ENCODE measurements around the gene FAAP20. TPM values are rescaled to one million over a fixed set of nuclear protein-coding genes. Genes with fewer than 3 reads are reported as not detected.
A peak's percentile ranks its signal among the peaks of the same experiment; 100 is the strongest.

FAAP20 gene
- total and polyA plus RNA-seq, 12 donors, result 2.7 to 185 (median 62.0) TPM

- peak overlapping the region; percentile 21 to 96 (median 78) for H3K27ac ChIP-seq
- H3K27me3 ChIP-seq, result no peaks in the 10 kb centered on the region
- 0 to 23% (median 8%) methylated on average over 3 to 77 of the region's 77 CpGs for WGBS, 4 donors
- H3K9me3 ChIP-seq (replicated peaks in 1 of 3), result no peaks in the 10 kb centered on the region
- H3K4me3 ChIP-seq, result peak overlapping the region in 2 of 4 donors; percentile 24 to 82
- TF ChIP-seq CTCF (IDR thresholded peaks at IDR 0.05) (peak in 1 of 6 experiments; percentile 15), POLR2A (IDR thresholded peaks at IDR 0.05) (peak; percentile 54 to 84)
- peak; percentile 79 to 93 (median 87) for DNase-seq
- H3K36me3 ChIP-seq (replicated peaks in 1 of 2), result no peaks in the 10 kb centered on the region
- intact Hi-C loops (cut with DNase I), result no loop called here
- peaks cover 54 to 55% of the 10 kb centered on the region in 2 donors for H3K4me1 ChIP-seq (replicated peaks in 1 of 2)
Measured at GRCh38 chr1:2229037-2229864, 34.7 kb upstream of the FAAP20 start.

GRCh38 chr1:2228694-2229036, 34.1 kb upstream of the FAAP20 start:
- intact Hi-C loops (cut with DNase I), result no loop called here
- TF ChIP-seq POLR2A (IDR thresholded peaks at IDR 0.05), result no peak
- no peak for TF ChIP-seq CTCF (IDR thresholded peaks at IDR 0.05)

GRCh38 chr1:2228157-2228594, 33.6 kb upstream of the FAAP20 start, which contains the start of gene SKI:
Gene SKI, plus strand, starts transcription at chr1:2228319. Its CDS starts 448 bp downstream, at chr1:2228767.
- Histone ChIP-seq H3K27me3 (no peaks in the 10 kb centered on the region), H3K4me1 (replicated peaks in 1 of 2) (peaks cover 43 to 45% of the 10 kb centered on the region in 2 donors), H3K36me3 (replicated peaks in 1 of 2) (no peaks in the 10 kb centered on the region), H3K27ac (peak within 1 kb of the TSS; percentile 21 to 100 (median 96)), H3K9me3 (replicated peaks in 1 of 3) (no peaks in the 10 kb centered on the region), H3K4me3 (peak within 1 kb of the TSS in 2 of 4 donors; percentile 59 to 93)
- intact Hi-C loops (cut with DNase I), result no loop called here
- DNase-seq, result no peak
- TF ChIP-seq POLR2A (IDR thresholded peaks at IDR 0.05) (no peak), CTCF (IDR thresholded peaks at IDR 0.05) (no peak)
- WGBS, 4 donors, result 0 to 3% methylated on average over 8 to 72 of the region's 100 CpGs; no CpG with 5 or more reads in 2 of the 4 donors

More at GRCh38 chr1:2228694-2229036, 34.1 kb upstream of the FAAP20 start:
- H3K9me3 ChIP-seq (replicated peaks in 1 of 3), result no peaks in the 10 kb centered on the region
- peak in 2 of 7 donors; percentile 39 to 60 for DNase-seq
- H3K36me3 ChIP-seq (replicated peaks in 1 of 2), result no peaks in the 10 kb centered on the region
- H3K4me1 ChIP-seq (replicated peaks in 1 of 2), result peaks cover 48 to 50% of the 10 kb centered on the region in 2 donors
- WGBS, 4 donors, result 1% methylated on average over 24 to 47 of the region's 50 CpGs; no CpG with 5 or more reads in 2 of the 4 donors
- no peaks in the 10 kb centered on the region for H3K27me3 ChIP-seq
- peak overlapping the region in 2 of 4 donors; percentile 24 to 82 for H3K4me3 ChIP-seq
- H3K27ac ChIP-seq, result peak overlapping the region; percentile 21 to 96 (median 78)

- intact Hi-C loops (cut with DNase I), result no loop called here
- no peaks in the 10 kb centered on the region for H3K36me3 ChIP-seq (replicated peaks in 1 of 2)
- H3K4me3 ChIP-seq, result peak overlapping the region in 2 of 4 donors; percentile 59 to 93
- no peaks in the 10 kb centered on the region for H3K9me3 ChIP-seq (replicated peaks in 1 of 3)
- peaks cover 37 to 38% of the 10 kb centered on the region in 2 donors for H3K4me1 ChIP-seq (replicated peaks in 1 of 2)
- H3K27ac ChIP-seq, result peak overlapping the region in 4 of 5 donors; percentile 95 to 100 (median 96)
- WGBS, 4 donors, result 1% methylated on average over 89 to 127 of the region's 129 CpGs; no CpG with 5 or more reads in 2 of the 4 donors
- peak; percentile 95 to 97 (median 97) for DNase-seq
- H3K27me3 ChIP-seq, result no peaks in the 10 kb centered on the region
- TF ChIP-seq CTCF (IDR thresholded peaks at IDR 0.05) (peak in 2 of 6 experiments; percentile 16 to 44), POLR2A (IDR thresholded peaks at IDR 0.05) (peak; percentile 70 to 77)
Measured at GRCh38 chr1:2227346-2228156, 33.0 kb upstream of the FAAP20 start.
